Psoas muscle (tissue), 8 donors: ENCODE data around the gene HTR7. TPM values are rescaled to one million over a fixed set of nuclear protein-coding genes. Genes with fewer than 3 reads are reported as not detected.
A peak's percentile ranks its signal among the peaks of the same experiment; 100 is the strongest.

Source experiments
- ATAC-seq, 4 donors: fragments of 200-7000 bp; cut with Tn5 transposase; one replicate each; pipeline ENCODE4 v1.9.1; 2020; ENCODE audit warnings: moderate library complexity in 3 of 4, mild to moderate bottlenecking in 2 of 4
- DNase-seq, 2 donors: peaks; one replicate each; pipeline ENCODE4 v3.0.0-alpha.2; 2020
- H3K27ac ChIP-seq: fragments of 200-600 bp; one replicate; pipeline ENCODE4 v1.8.0; 2022
- H3K27me3 ChIP-seq, 3 donors: fragments of 200-600 bp in 1 of 3; one replicate each; pipeline versions ENCODE4 v1.6.1 to v1.8.0; 2013 to 2022; ENCODE audit warnings: low read length in 2 of 3, mild to moderate bottlenecking in 2 of 3, moderate library complexity in 1 of 3; ENCODE audit not compliant: insufficient read depth in 3 of 3
- H3K36me3 ChIP-seq, 2 donors: fragments of 200-600 bp in 1 of 2; one replicate each; pipeline versions ENCODE4 v1.6.1 to v1.8.0; 2013 to 2022; ENCODE audit warnings: low read depth in 1 of 2, mild to moderate bottlenecking in 1 of 2, moderate library complexity in 1 of 2; ENCODE audit not compliant: insufficient read depth in 1 of 2
- H3K4me1 ChIP-seq: fragments of 200-600 bp; one replicate; pipeline ENCODE4 v1.8.0; 2022
- H3K4me3 ChIP-seq: fragments of 200-600 bp; one replicate; pipeline ENCODE4 v1.8.0; 2022; ENCODE audit warnings: mild to moderate bottlenecking
- H3K9me3 ChIP-seq: fragments of 200-600 bp; one replicate; pipeline ENCODE4 v1.8.0; 2022
- WGBS, 3 donors: extraction: QIAGEN DNeasy Blood & Tissue Kit; methylation state at CpG; one replicate each; pipeline versions ENCODE4 v1.1.6 to v1.1.7; 2013; 5-methylcytosine and 5-hydroxymethylcytosine counted together
- intact Hi-C, 2 donors: fragments of 100-400 bp; cut with DNase I; formaldehyde crosslinking; loops; one replicate each; pipeline versions ENCODE4 v1.11.0 to v1.14.2; 2022
- polyA plus RNA-seq, 3 donors: library from polyadenylated mRNA; stranded (reverse); fragments of 200-250 nt; gene quantifications; one replicate each; pipeline ENCODE4 v1.2.3, GENCODE V29; 2013
- total RNA-seq, 4 donors: library from RNA; stranded (reverse); fragmentation: NEBNext Ultra II Directional in 2 of 4; extraction: Animal tissue kit (Norgen Biotek cat#: 25700) in 2 of 4; gene quantifications; one replicate each; pipeline versions ENCODE4 v1.2.1 to v1.2.4, GENCODE V29; 2021 to 2023
- TF ChIP-seq, protein P1 (sequence below): fragments of 200-600 bp; IDR thresholded peaks from one replicate; pipeline ENCODE4 v1.8.0; 2022; ENCODE audit warnings: antibody characterized with exemption
- donor health status: healthy with polysubstance abuse.
- donor health status: DM: no; HTN: no; CAD: no; lungs with moderate emphysema.
- donor health status: Bipolar disorder and iron deficiency.
- donor health status: healthy.
- donor health status: DM: yes; HTN: yes; CAD: no.
- donor health status: DM: no; HTN: no; CAD: no.
- donor health status: DM: no; HTN: no; CAD: no.
- donor health status: DM: yes; HTN: yes; CAD: no.

HTR7 gene
- total and polyA plus RNA-seq, 7 donors = 0.24 to 1.3 (median 0.39) TPM

DNA sequence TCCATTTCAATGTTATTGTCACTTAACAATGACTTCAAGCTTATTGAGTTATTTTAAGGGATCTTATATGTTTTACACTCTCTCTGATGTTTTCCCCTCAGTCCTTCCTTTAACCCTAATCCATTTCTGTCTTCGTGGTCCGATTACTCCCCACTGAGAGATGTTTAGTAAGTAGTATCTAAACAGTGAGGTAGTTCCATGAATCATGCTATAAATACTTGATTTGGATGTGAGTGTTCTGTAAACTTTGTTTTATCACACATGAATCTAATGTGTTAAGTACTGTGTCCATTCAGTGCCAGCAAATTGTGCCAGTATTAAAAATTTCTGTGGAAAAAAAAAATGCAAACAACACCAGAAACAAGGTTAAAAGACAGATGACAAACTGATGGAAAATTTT is 32.5 kb upstream of the HTR7 start:
- 52 to 87% (median 85%) methylated on average over 2 of the region's 2 CpGs for WGBS, 3 donors
- peaks cover 6% of the 10 kb centered on the region for H3K4me1 ChIP-seq
- no peaks in the 10 kb centered on the region for H3K27me3 ChIP-seq
- ATAC-seq = no peak
- H3K36me3 ChIP-seq = peaks cover 0 to 88% of the 10 kb centered on the region in 2 donors
- no peak for DNase-seq
- H3K4me3 ChIP-seq = no peak overlapping the region
- TF ChIP-seq, protein P1, sequence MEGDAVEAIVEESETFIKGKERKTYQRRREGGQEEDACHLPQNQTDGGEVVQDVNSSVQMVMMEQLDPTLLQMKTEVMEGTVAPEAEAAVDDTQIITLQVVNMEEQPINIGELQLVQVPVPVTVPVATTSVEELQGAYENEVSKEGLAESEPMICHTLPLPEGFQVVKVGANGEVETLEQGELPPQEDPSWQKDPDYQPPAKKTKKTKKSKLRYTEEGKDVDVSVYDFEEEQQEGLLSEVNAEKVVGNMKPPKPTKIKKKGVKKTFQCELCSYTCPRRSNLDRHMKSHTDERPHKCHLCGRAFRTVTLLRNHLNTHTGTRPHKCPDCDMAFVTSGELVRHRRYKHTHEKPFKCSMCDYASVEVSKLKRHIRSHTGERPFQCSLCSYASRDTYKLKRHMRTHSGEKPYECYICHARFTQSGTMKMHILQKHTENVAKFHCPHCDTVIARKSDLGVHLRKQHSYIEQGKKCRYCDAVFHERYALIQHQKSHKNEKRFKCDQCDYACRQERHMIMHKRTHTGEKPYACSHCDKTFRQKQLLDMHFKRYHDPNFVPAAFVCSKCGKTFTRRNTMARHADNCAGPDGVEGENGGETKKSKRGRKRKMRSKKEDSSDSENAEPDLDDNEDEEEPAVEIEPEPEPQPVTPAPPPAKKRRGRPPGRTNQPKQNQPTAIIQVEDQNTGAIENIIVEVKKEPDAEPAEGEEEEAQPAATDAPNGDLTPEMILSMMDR = no peak
- intact Hi-C loops = no loop called here
- H3K9me3 ChIP-seq = no peaks in the 10 kb centered on the region
- H3K27ac ChIP-seq = no peak overlapping the region

DNA sequence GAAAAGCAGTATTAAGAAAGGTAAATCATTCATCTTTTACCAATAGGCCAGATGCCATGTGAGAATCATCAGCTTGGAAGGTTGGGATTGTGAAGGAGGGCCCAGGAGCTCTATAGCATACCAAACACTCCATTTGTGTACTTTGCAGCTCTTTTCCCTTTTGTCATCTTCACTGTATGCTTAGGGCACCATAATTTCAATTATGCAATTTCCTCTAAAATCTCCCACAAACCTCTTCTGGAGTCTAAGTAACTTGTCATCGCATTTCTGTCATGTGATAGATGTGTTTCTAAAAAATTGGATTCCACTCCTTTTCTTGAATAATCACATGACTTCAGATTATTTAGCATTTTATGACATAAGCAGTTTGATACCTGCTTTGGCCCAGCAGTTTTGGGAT is 31.8 kb upstream of the HTR7 start:
- TF ChIP-seq, protein P1 = no peak
- Histone ChIP-seq H3K27ac (no peak overlapping the region), H3K4me3 (no peak overlapping the region), H3K36me3 (peaks cover 0 to 83% of the 10 kb centered on the region in 2 donors), H3K9me3 (no peaks in the 10 kb centered on the region), H3K4me1 (peaks cover 13% of the 10 kb centered on the region), H3K27me3 (no peaks in the 10 kb centered on the region)
- DNase-seq (no peak), ATAC-seq (no peak)
- 93 to 100% (median 95%) methylated on average over 1 of the region's 1 CpG for WGBS, 3 donors
- intact Hi-C loops = no loop called here

DNA sequence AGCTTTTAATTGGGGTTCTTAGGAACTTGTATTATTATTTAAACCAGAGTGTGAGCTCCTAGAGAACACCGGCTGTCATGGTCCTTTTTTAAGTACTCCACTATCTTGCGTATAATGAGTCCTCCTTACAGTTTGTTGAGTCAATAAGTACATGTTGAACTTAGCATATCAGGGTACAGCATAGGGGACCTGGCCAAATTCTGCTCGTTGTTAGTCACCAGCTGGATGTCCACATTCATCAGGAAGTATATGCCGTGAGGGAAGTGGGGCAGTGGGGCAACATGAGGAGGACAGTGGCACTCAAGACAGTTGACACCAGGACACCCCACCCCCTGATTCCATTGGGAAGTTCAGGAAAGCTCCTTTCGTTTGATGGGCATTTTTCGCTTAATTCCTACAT is 30.5 kb upstream of the HTR7 start:
- WGBS, 3 donors = 85 to 90% (median 86%) methylated on average over 6 of the region's 6 CpGs
- Histone ChIP-seq H3K36me3 (peaks cover 0 to 75% of the 10 kb centered on the region in 2 donors), H3K27ac (no peak overlapping the region), H3K4me1 (peaks cover 19% of the 10 kb centered on the region), H3K27me3 (no peaks in the 10 kb centered on the region), H3K9me3 (no peaks in the 10 kb centered on the region), H3K4me3 (no peak overlapping the region)
- TF ChIP-seq, protein P1 = no peak
- DNase-seq = no peak
- peak in 2 of 4 donors; percentile 45 to 52 for ATAC-seq
- intact Hi-C loops = no loop called here

DNA sequence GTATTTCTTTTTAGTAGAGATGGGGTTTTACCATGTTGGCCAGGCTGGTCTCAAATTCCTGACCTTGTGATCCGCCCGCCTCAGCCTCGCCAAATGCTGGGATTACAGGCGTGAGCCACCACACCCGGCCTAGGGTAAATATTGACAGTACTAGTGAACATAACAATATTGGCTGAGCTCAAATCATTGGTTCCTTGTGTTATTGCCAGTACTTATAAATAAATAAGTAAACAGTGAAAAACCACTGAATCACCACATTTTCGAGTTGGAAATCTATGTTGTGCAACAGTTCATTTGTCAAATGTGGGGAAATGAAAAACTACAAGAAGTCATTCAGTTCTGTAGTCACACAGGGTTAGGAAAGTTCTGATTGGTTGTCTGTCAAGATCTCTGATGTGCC is 29.7 kb upstream of the HTR7 start:
- DNase-seq = no peak
- H3K36me3 ChIP-seq = peaks cover 0 to 74% of the 10 kb centered on the region in 2 donors
- H3K9me3 ChIP-seq = no peaks in the 10 kb centered on the region
- no peak overlapping the region for H3K27ac ChIP-seq
- H3K4me1 ChIP-seq = peaks cover 16% of the 10 kb centered on the region
- 89 to 93% (median 91%) methylated on average over 6 of the region's 6 CpGs for WGBS, 3 donors
- H3K27me3 ChIP-seq = no peaks in the 10 kb centered on the region
- no peak for ATAC-seq
- H3K4me3 ChIP-seq = no peak overlapping the region
- intact Hi-C loops = no loop called here
- TF ChIP-seq, protein P1 = no peak

DNA sequence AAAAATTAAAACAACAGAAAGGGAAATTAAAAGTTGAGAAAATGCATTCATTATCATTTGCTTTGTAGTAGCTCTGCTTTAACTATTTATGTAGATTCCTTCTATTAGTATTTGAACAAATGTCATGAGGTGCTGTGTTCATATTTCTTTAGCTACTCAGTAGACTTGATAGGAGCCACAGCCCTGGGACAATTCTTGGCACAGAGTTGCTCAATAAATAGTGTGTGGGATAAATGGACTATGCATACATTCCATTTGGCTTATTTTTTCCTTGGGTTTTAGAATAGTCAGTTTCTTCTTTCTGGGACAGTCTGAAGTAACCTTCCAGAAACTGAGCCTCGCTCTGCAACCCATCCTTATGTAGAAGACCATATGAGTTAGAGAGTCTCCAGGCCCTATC is 27.3 kb upstream of the HTR7 start:
- H3K4me3 ChIP-seq = no peak overlapping the region
- TF ChIP-seq, protein P1 = no peak
- ATAC-seq (no peak), DNase-seq (no peak)
- H3K9me3 ChIP-seq = no peaks in the 10 kb centered on the region
- intact Hi-C loops = no loop called here
- 93 to 100% (median 98%) methylated on average over 1 of the region's 1 CpG for WGBS, 3 donors
- H3K4me1 ChIP-seq = peaks cover 16% of the 10 kb centered on the region
- no peaks in the 10 kb centered on the region for H3K27me3 ChIP-seq
- no peak overlapping the region for H3K27ac ChIP-seq
- peaks cover 0 to 68% of the 10 kb centered on the region in 2 donors for H3K36me3 ChIP-seq
